Omental fat pad (tissue), 4 donors: ENCODE measurements around the gene RAD23A. TPM values are rescaled to one million over a fixed set of nuclear protein-coding genes. Genes with fewer than 3 reads are reported as not detected.

Experiments used
- ATAC-seq: fragments of 150-250 bp; one replicate; pipeline ENCODE4 v1.9.1; 2016; ENCODE audit warnings: mild to moderate bottlenecking, moderate library complexity; ENCODE audit not compliant: low FRiP score
- DNase-seq: peaks from one replicate; pipeline ENCODE4 v3.0.0-alpha.2; 2019; ENCODE audit warnings: low spot score
- CTCF ChIP-seq, 3 donors: fragments of 450-650 bp; IDR thresholded peaks; one replicate each; pipeline ENCODE4 v1.5.1; 2016 to 2017; ENCODE audit warnings: antibody characterized with exemption in 3 of 3, mild to moderate bottlenecking in 3 of 3, moderate library complexity in 2 of 3
- total RNA-seq, 4 donors: library from RNA; depleted of rRNA; stranded (reverse); fragments of >200 nt; gene quantifications; one replicate each; pipeline ENCODE4 v1.1.0, GENCODE V29; 2016

Gene RAD23A
- total RNA-seq, 4 donors from 2014 or later = 65.6 to 119 (median 91.1) TPM

DNA sequence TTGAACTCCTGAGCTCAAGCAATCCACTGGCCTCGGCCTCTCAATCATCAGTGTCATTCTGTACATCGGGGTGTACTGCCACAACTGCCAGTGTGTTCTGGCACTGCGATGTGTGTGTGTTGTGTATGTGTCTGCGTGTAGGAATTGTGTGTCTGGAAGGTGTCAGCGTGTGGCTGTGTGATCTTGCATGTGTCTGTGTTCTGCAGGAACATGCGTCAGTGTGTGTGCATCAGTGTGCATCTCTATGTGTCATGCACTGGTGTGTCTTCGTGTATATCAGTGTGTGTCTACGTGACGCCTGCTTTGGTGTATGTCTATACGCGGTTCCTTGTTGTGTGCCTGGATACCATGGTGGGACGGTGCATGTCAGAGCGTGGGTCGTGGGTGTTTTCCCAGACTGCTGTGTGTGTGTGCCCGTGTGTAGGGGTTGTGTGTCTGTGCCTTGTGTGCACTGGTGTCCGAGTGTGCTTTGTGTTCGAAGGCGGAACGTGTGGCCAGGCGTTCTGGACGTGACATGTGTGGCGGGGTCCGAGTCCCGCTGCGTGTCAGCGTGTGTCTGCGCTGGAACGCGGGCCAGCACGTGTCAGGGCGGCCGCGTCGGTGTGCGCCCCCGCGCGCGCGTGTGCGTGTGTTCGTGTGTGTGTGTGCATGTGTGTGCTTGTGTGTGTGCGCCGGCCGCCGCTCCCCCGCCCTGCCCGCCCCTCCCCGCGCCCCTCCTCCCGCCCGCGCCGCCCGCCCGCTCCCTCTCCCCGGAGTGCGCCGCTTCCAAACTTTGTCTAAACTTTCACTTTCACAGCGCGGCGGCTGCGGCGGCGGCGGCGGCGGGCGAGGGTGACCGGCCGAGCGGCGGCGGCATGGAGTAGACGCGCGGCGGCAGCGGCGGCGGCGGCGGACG, 49.3 kb downstream of the RAD23A start, which contains the start of gene NFIX:
Gene NFIX, plus strand, starts transcription at position 775 of the 895 bp plus-strand sequence. CDS start 363 bp downstream, outside the sequence.
- DNase-seq (no peak), ATAC-seq (peak; percentile 26)
- TF ChIP-seq CTCF (IDR thresholded peaks at IDR 0.05) = no peak

- DNase-seq = no peak
- ATAC-seq = peak; percentile 49
- TF ChIP-seq CTCF (IDR thresholded peaks at IDR 0.05) = no peak
Measured at GRCh38 chr19:12995596-12996405, 50.1 kb downstream of the RAD23A start.

GRCh38 chr19:12996406-12997094, 50.9 kb downstream of the RAD23A start:
- peak; percentile 26 for ATAC-seq
- DNase-seq = no peak
- TF ChIP-seq CTCF (IDR thresholded peaks at IDR 0.05) = no peak

DNA sequence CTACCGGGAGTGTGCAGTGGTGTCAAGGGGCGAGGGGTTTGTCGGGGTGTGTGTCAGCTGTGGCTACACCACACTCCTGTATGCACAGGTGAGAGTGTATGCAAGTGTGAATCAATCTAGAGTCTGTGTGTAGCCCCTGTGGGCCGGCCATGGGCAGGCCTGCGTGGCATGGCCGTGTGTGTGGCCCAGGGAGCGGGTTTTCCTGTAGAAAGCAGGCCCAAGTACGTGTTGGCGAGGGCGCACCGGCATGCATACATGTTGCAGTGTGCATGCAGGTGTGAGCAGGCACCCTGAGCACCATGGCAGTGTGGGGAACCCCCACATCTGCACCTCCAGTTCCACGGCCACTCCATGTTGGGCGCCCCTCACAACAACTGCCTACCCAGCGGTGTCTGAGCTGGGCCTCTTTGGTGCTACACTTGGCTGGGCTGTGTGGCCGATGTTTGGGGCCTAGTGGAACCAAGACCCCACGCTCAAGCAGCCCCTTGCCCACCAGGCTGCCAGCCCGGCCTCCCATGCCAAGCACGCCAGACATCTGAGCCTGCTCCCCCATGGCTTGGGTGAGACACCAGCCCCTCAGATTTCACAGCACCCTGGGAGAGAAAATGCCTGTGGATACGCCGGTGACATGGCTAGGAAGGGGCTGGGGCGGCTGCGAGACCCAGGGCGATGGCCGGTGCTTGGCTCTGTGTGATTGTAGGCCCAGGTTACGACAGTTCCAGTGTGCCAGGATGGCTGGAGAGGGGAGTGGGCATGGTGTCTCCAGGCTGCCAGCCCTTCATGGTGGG, 51.7 kb downstream of the RAD23A start:
- ATAC-seq = no peak
- no peak for DNase-seq
- no peak for TF ChIP-seq CTCF (IDR thresholded peaks at IDR 0.05)

GRCh38 chr19:12997967-12998940, 52.6 kb downstream of the RAD23A start:
- TF ChIP-seq CTCF (IDR thresholded peaks at IDR 0.05) = no peak
- DNase-seq (no peak), ATAC-seq (no peak)
